COLO829 (cell line): Measurements from ENCODE around the gene VPREB3.

Experiments
- DNase-seq: peaks from one replicate; pipeline ENCODE4 v3.0.0; 2012; ENCODE audit warnings: low spot score

VPREB3 gene

GRCh38 chr22:23754220-23754919, at the start of gene VPREB3:
Gene VPREB3 (minus strand): TSS chr22:23754425. CDS start chr22:23754363, 62 bp downstream.
- no peak for DNase-seq

GRCh38 chr22:23803001-23803819, 49.0 kb upstream of the VPREB3 start:
- no peak for DNase-seq

GRCh38 chr22:23801886-23802377, 47.7 kb upstream of the VPREB3 start:
- no peak for DNase-seq

GRCh38 chr22:23801238-23801821, 47.1 kb upstream of the VPREB3 start:
- no peak for DNase-seq

GRCh38 chr22:23800297-23801237, 46.3 kb upstream of the VPREB3 start:
- no peak for DNase-seq

GRCh38 chr22:23796461-23796860, 42.2 kb upstream of the VPREB3 start:
- no peak for DNase-seq

- DNase-seq = no peak
Observed at GRCh38 chr22:23793326-23793725, 39.1 kb upstream of the VPREB3 start.

- DNase-seq = no peak
Observed at GRCh38 chr22:23791738-23792645, 37.8 kb upstream of the VPREB3 start.

- DNase-seq = no peak
Observed at GRCh38 chr22:23790819-23791737, 36.9 kb upstream of the VPREB3 start.

GRCh38 chr22:23789638-23790037, 35.4 kb upstream of the VPREB3 start:
- no peak for DNase-seq

- no peak for DNase-seq
Observed at GRCh38 chr22:23789121-23789520, 34.9 kb upstream of the VPREB3 start.

- DNase-seq = no peak
Observed at GRCh38 chr22:23787910-23788309, 33.7 kb upstream of the VPREB3 start.

GRCh38 chr22:23787600-23787896, 33.3 kb upstream of the VPREB3 start:
- no peak for DNase-seq

- DNase-seq = peak; percentile 92
Observed at GRCh38 chr22:23786752-23787599, 32.8 kb upstream of the VPREB3 start, which contains the start of gene SMARCB1. Gene SMARCB1 (plus strand): TSS chr22:23786966. CDS start chr22:23787170, 204 bp downstream.

- DNase-seq = no peak
Observed at GRCh38 chr22:23786261-23786710, 32.1 kb upstream of the VPREB3 start.

- no peak for DNase-seq
Observed at GRCh38 chr22:23784215-23784732, 30.0 kb upstream of the VPREB3 start.

- DNase-seq = no peak
Observed at GRCh38 chr22:23783265-23784150, 29.3 kb upstream of the VPREB3 start.
